GM18520 (cell line): ENCODE data around the gene ENTPD1.
"Not testable (repeated sequence)": the region's sequence is repeated elsewhere in the genome, so short reads cannot be mapped to it uniquely, and the experiment has no call there.

Experiments used
- ATAC-seq: cut with Tn5 transposase; IDR thresholded peaks from one replicate; pipeline ENCODE4 v1.9.1; 2021; ENCODE audit not compliant: unreplicated experiment

ENTPD1 gene

GRCh38 chr10:95861386-95861785 lies 105.4 kb downstream of the ENTPD1 start:
- ATAC-seq, result no peak

GRCh38 chr10:95864906-95865813 lies 109.2 kb downstream of the ENTPD1 start:
- peak; percentile 81 for ATAC-seq

- no peak for ATAC-seq
Observed at GRCh38 chr10:95865814-95866466, 110.0 kb downstream of the ENTPD1 start.

- ATAC-seq, result no peak
Observed at GRCh38 chr10:95866467-95866842, 110.5 kb downstream of the ENTPD1 start.

GRCh38 chr10:95867866-95868265 lies 111.9 kb downstream of the ENTPD1 start:
- no peak for ATAC-seq

- ATAC-seq, result no peak
Observed at GRCh38 chr10:95872158-95872711, 116.3 kb downstream of the ENTPD1 start.

- no peak for ATAC-seq
Observed at GRCh38 chr10:95873139-95873538, 117.2 kb downstream of the ENTPD1 start.

GRCh38 chr10:95873651-95874050 lies 117.7 kb downstream of the ENTPD1 start:
- no peak for ATAC-seq

GRCh38 chr10:95874783-95875182 lies 118.8 kb downstream of the ENTPD1 start:
- ATAC-seq, result not testable (repeated sequence)

- ATAC-seq, result no peak
Observed at GRCh38 chr10:95876756-95877155, 120.8 kb downstream of the ENTPD1 start.

GRCh38 chr10:95877881-95878280 lies 121.9 kb downstream of the ENTPD1 start:
- peak; percentile 57 for ATAC-seq

GRCh38 chr10:95880704-95881103 lies 124.7 kb downstream of the ENTPD1 start:
- no peak for ATAC-seq

- no peak for ATAC-seq
Observed at GRCh38 chr10:95881316-95881715, 125.4 kb downstream of the ENTPD1 start.

- no peak for ATAC-seq
Observed at GRCh38 chr10:95889830-95890229, 133.9 kb downstream of the ENTPD1 start.

- ATAC-seq, result no peak
Observed at GRCh38 chr10:95896071-95896850, 140.3 kb downstream of the ENTPD1 start.

GRCh38 chr10:95905897-95906580 lies 150.1 kb downstream of the ENTPD1 start:
- ATAC-seq, result not testable (repeated sequence)

GRCh38 chr10:95906677-95907455 lies 150.9 kb downstream of the ENTPD1 start:
- no peak for ATAC-seq

- ATAC-seq, result peak; percentile 66
Observed at GRCh38 chr10:95907456-95908253, 151.7 kb downstream of the ENTPD1 start, which contains the start of gene CC2D2B. TSS of gene CC2D2B (plus strand) at chr10:95907975. CDS start at chr10:95911324, 3,349 bp downstream.

GRCh38 chr10:95908450-95908849 lies 152.5 kb downstream of the ENTPD1 start:
- ATAC-seq, result no peak
